Left ventricle myocardium inferior (tissue), 1 donor: ENCODE data around the gene DCC. TPM values are rescaled to one million over a fixed set of nuclear protein-coding genes. Genes with fewer than 3 reads are reported as not detected.

ENCODE experiments used
- DNase-seq: peaks from one replicate; pipeline ENCODE4 v3.0.0-alpha.2; 2020
- H3K27ac ChIP-seq: fragments of 200-600 bp; replicated peaks from 2 replicates; pipeline ENCODE4 v1.8.0; 2021
- H3K27me3 ChIP-seq: fragments of 200-600 bp; 2 replicates; pipeline ENCODE4 v1.8.0; 2021; ENCODE audit warnings: low read depth
- H3K36me3 ChIP-seq: fragments of 200-600 bp; 2 replicates; pipeline ENCODE4 v1.8.0; 2021
- H3K4me1 ChIP-seq: fragments of 200-600 bp; 2 replicates; pipeline ENCODE4 v1.8.0; 2021
- H3K4me3 ChIP-seq: fragments of 200-600 bp; 2 replicates; pipeline ENCODE4 v1.8.0; 2021; ENCODE audit warnings: mild to moderate bottlenecking, moderate library complexity
- H3K9me3 ChIP-seq: fragments of 200-600 bp; replicated peaks from 2 replicates; pipeline ENCODE4 v1.8.0; 2021
- CTCF ChIP-seq: fragments of 200-600 bp; IDR thresholded peaks from 2 replicates; pipeline ENCODE4 v1.8.0; 2021; ENCODE audit warnings: antibody characterized with exemption, mild to moderate bottlenecking, borderline replicate concordance
- intact Hi-C: fragments of 100-400 bp; cut with micrococcal nuclease; formaldehyde crosslinking; loops from one replicate; pipeline ENCODE4 v1.11.0; 2022
- total RNA-seq: library from RNA; stranded (reverse); fragmentation: NEBNext Ultra II Directional; extraction: Animal tissue kit (Norgen Biotek cat#: 25700); gene quantifications from one replicate; pipeline ENCODE4 v1.2.1, GENCODE V29; 2021
- donor health status: DM: no; HTN: yes; CAD: no; lungs with severe emphysema.

Gene DCC
- total RNA-seq, 1 donor from 2014 or later: not detected

DNA sequence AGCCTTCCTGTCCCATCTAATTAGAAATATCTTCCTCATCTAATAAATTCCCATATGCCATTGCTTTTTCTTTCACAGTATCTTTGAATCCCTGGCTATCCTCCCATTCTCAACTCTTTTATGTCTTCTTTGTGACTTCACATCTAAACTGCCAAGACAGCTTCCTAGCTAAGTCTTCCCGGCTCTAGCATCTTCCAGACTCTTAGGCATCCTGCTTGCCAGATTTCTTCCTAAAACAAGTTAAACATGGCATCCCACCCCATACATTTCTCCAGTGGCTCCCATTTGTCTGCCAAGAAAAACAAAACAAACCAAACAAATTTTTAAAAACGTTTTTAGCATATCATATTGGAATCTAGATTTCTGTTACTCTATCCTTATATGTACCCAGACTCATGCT lies 1132.5 kb downstream of the DCC start:
- Histone ChIP-seq H3K4me1 (no peaks in the 10 kb centered on the region), H3K27ac (no peak overlapping the region), H3K9me3 (peaks cover 10% of the 10 kb centered on the region), H3K4me3 (no peak overlapping the region), H3K27me3 (no peaks in the 10 kb centered on the region), H3K36me3 (no peaks in the 10 kb centered on the region)
- intact Hi-C loops: no loop called here
- TF ChIP-seq CTCF: no peak
- no peak for DNase-seq

DNA sequence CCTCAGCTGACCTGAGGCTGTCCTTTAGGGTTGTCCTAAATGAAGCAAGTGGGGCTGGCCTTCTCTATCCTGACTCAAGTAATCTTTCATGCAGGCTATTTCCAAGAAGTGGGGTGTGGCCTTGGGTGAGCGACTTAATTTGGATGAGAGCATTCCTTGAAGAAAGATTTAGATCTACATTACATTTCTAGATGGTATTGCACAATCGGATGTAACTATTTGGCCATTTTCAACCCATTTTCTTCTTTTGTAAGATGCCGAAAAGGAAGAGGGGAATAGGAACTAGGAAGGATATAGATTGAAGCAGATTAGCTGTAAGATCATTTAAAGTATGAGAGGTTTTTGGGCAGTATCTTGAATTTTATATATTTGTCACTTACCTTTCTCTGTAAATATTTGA lies 1138.2 kb downstream of the DCC start:
- Histone ChIP-seq H3K27me3 (no peaks in the 10 kb centered on the region), H3K4me1 (no peaks in the 10 kb centered on the region), H3K27ac (no peak overlapping the region), H3K4me3 (no peak overlapping the region), H3K9me3 (peaks cover 10% of the 10 kb centered on the region), H3K36me3 (no peaks in the 10 kb centered on the region)
- TF ChIP-seq CTCF: no peak
- no peak for DNase-seq
- intact Hi-C loops: no loop called here

DNA sequence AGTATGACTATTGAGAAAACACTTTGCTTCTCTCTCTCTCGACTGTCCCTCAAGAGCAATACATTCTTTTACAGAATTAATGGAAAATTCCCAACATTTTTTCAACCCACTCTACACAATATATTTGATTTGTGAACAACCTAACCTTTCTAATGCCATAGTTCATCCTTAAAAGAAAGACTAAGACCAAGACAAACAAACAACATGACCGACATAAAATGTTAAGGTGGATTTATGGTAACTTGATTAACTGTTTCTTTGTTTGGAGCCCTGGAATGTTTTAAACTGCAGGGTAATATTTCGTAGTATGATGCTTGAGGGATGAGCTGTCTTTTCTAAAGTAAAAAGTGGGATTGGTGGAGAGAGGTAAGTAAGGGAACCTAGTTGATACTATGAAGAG lies 1146.3 kb downstream of the DCC start:
- intact Hi-C loops: no loop called here
- Histone ChIP-seq H3K27ac (no peak overlapping the region), H3K27me3 (no peaks in the 10 kb centered on the region), H3K4me1 (no peaks in the 10 kb centered on the region), H3K4me3 (no peak overlapping the region), H3K9me3 (no peaks in the 10 kb centered on the region), H3K36me3 (no peaks in the 10 kb centered on the region)
- no peak for TF ChIP-seq CTCF
- no peak for DNase-seq

DNA sequence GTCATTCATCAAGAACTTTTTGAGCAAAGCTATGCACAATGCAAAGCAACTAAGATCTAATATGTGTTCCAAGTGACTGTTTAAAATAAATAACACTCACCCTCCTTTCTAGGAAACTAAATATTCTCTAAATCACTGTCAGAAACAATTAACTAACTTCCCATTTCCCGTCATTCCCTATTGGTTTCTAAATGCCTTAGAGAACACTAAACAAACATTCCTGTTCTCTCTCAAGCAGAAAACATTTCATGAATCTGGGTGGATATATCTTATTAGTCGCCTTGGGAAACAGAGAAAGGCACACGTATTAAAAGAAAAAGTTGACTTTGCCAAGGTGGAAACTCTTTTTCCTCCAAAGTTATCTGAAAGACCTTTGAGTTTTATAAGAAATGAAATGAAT lies 1149.3 kb downstream of the DCC start:
- Histone ChIP-seq H3K4me3 (no peak overlapping the region), H3K9me3 (no peaks in the 10 kb centered on the region), H3K27ac (no peak overlapping the region), H3K27me3 (no peaks in the 10 kb centered on the region), H3K36me3 (no peaks in the 10 kb centered on the region), H3K4me1 (no peaks in the 10 kb centered on the region)
- intact Hi-C loops: no loop called here
- DNase-seq: no peak
- TF ChIP-seq CTCF: no peak

- TF ChIP-seq CTCF: no peak
- Histone ChIP-seq H3K27me3 (no peaks in the 10 kb centered on the region), H3K36me3 (no peaks in the 10 kb centered on the region), H3K9me3 (no peaks in the 10 kb centered on the region), H3K4me1 (no peaks in the 10 kb centered on the region), H3K27ac (no peak overlapping the region), H3K4me3 (no peak overlapping the region)
- intact Hi-C loops: no loop called here
- DNase-seq: no peak
These were observed 1150.0 kb downstream of the DCC start for GRCh38 chr18:53490019-53490418.

DNA sequence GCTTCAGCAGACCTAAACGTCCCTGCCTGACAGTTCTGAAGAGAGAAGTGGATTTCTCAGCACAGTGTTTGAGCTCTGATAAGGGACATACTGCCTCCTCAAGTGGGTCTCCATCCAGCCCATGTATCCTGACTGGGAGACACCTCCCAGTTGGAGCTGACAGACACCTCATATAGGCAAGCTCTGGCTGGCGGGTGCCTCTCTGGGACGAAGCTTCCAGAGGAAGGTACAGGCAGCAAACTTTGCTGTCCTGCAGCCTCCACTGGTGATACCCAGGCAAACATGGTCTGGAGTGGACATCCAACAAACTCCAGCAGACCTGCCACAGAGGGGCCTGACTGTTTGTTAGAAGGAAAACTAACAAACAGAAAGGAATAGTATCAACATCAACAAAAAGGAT lies 1156.0 kb downstream of the DCC start:
- H3K27ac ChIP-seq: no peak overlapping the region
- DNase-seq: no peak
- H3K9me3 ChIP-seq: no peaks in the 10 kb centered on the region
- intact Hi-C loops: no loop called here
- H3K27me3 ChIP-seq: no peaks in the 10 kb centered on the region
- H3K4me1 ChIP-seq: no peaks in the 10 kb centered on the region
- no peaks in the 10 kb centered on the region for H3K36me3 ChIP-seq
- no peak for TF ChIP-seq CTCF
- H3K4me3 ChIP-seq: no peak overlapping the region
